GDM1 (cell line): ENCODE data around the gene UACA.
A peak's percentile ranks its signal among the peaks of the same experiment; 100 is the strongest.

Experiments
- DNase-seq: peaks from one replicate; lab custom pipeline; 2025; lab: John Stamatoyannopoulos, UW

Gene UACA

DNA sequence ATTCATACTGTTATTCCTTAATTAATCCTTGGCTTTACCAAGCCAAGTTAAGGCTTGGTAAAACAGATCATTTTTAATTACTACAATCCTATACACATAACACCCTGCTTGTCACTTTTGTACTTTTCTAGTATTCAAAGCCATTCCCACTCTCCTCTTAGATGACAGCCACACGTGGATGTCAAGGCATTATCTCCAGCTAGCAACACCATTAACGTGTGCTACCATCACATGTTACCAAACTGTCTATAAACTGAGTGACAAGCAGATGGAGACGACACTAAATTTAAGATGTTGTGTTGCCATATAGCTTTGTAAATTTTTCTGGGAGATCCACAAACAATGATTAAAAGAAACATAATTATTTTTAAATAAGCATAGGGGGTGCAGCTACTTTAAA, 103.7 kb downstream of the UACA start:
- DNase-seq: no peak

- no peak for DNase-seq
Measured at GRCh38 chr15:70658641-70659040, 104.7 kb downstream of the UACA start.

DNA sequence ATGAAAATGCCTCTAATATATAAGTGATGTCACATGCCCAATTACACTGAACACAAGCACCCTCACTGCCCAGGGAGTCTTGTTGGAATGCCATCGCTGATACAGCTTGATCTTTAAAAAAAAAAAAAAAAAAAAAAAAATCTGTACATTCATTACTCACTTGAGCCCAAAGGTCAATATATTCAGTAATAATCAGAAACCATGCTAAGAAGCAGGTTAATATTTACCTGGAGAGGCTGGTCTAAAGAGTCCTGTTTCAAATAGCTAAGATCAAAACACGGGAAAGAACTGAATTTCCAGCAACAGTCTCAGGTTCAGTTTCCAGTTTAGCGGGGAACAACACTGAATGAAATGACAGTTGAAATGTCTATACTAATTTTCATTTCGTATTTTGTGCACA, 109.9 kb downstream of the UACA start:
- DNase-seq: no peak

DNA sequence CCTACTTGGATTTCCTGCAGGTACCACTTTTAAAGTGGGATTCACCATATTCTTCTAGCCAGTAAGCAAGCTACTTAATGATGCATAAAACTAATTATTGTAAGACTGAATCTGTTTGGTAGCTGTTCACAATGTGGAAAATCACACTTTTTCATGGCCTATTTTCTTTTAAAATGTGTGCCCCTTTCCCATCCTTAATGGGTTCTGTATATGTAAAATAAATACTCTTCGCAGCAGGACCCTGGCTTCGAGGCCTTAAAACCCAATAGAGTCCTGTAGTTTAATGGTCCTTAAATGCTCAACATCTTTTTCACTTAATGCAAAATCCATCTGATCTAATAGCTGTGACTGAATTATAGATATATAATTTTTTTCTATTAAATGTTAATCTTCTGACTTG, 111.0 kb downstream of the UACA start:
- DNase-seq: no peak

DNA sequence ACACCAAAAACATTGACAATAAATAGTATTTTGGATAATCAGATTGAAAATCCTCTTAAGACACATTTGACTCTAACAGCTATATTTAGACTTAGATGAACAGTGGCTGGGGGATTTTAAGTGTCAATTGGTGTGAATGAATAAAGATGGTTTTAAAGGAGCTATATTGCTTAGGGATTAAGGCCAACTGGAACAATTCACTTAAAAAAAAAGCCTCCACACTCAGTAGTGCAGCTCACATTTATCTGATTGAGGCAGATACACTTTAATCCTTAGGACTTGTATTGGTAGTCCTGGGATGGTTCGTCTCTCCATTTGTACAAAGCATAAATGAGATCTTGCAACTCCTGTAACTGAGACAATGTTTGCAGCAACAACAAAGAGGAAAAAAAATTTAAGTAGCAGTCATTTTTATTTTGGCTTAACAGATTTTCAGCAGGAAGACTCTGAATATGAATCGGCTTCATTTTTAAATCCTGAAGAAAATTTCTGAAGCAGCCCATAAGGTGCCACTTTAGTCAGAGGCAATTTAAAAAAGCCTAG, 112.0 kb downstream of the UACA start:
- no peak for DNase-seq

DNA sequence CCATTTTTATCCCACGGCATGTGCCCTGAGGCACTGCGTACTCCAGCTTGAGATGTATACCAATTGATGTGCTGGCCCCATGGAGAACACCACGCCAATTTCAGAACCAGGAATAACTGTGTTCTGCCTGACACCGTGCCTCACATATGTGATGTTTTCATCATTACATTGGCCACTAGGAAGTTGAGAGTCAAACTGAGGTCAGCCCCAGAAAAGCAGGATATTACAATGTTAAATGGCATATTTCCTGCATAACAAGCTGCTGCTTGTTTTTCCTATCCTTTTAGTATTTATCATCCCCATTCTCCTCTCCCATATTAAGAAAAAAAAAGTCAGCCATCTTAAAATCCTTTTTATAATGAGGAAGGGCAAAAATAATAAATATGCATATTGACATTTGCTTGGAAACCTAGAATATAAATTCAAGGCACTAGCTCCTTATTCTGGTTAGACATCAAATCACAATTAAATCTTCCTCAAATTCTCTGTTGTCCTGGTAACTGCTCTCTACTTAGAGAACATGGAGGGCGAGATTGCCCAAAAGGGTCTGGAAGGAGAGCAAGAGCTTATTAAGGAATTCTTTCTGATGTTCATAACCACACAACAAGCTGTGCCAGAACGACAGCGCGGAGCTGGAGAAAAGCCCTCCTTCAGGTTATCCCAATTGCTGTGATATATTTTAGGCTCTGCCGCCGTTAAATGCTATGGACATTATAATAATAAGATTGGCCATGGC, 112.6 kb downstream of the UACA start:
- DNase-seq: no peak

DNA sequence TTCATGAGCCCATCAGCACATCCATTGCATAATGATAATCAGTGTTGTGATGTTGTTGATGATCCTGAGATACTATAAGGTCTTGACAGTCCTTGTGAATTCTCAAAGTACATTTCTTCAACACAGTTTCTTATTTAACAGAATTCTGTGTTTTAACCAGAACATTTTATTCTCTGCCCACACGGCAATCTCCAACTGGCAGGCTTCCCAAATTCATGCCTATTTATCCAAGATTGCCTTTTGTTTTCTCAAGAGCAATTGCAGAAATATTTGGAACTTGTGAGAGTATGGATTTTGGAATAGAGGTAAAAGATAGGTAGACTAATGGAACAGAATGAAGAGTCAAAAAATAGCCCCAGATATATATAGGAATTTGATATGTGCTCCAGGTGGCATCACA, 116.0 kb downstream of the UACA start:
- no peak for DNase-seq

DNA sequence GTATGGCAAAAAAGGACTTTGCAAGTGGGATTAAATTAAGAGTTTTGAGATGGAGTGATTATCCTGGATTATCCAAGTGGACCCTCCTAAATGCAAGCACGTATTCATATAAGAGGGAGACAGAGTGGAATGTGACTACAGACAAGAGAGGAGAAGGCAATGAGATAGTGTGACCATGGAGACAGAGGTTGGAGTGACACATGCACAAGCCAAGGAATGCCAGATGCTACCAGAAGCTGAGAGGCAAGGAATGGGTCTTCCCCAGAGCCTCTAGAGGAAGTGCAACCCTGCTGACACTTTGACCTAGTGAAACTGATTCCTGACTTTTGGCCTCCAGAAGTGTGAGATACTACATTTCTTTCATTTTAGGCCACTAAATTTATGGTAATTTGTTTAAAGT, 117.2 kb downstream of the UACA start:
- no peak for DNase-seq

DNA sequence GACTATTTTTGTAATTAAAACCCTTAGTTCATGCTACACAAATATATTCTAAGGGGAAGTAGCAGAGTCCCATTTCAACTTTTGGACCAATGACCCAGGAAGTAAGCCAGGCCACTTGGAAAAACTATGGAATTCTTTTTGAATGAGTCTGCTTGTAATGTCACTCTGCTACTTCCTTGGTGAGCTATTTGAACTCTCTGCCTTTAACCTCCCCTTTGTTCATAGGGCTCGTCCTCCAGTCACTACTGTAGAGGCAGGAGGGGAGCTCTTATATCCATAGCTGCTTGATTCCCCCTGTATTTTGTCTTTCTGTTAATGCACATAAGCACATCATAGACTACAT, 119.6 kb downstream of the UACA start:
- DNase-seq: no peak

DNA sequence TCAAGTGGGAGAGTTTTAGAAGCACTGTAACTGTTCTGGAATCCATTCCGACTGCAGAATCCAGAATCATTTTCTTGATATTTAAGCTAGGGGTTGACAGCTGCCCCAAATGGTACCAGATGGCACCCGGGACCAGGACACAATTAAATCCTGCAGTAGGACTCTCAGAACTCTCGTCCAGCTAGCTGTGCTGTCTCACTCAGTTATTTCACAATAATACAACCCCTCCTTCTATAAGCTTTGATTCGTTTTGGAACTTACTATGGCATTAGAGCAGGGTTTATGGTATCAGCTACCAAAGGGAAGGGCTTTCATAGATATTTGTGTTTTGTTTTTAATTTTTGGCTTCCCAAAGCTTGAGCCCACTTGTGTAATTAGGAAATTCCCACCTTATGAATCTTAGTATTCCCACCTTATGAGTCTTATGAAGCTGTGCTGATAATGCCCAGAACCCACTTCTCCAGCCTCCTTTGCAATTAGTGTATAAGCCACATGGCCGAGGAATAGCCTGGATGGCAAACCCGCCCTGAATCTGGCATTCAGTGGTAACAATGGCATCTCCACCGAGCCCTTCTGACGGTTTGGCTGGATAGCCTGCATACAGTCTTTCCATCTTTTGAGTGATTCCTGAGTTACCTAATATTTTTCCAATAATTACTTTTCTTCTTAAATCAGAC, 120.1 kb downstream of the UACA start:
- no peak for DNase-seq

DNA sequence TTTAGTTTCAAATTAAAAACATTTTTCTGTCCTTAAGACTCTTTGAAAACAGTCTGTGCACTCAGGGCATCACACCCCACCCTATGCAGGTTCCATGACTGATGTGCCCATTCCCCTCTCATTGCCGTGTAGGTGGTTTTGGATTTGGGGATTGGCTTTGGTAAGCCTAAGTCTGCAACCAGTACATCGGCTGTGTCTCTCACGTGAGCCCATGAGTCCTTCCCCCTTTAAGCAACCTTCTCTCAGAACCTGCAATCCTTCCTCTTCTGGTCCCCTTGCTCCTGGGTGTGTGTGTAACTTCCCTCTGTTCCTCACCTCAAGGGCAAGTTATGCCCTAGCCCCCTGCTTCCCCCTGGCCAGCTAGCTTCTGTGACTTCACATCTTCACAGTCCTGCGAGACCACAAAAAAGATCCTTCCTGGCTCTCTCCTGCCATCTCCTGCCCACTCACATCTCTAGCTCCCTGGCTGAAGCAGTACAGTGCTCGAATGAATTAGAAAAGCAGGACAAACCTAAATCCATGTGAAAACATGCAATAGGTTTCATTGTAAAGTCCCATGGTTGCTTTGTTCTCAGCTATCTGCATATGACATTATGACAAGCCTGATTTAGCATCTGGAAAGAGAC, 126.7 kb downstream of the UACA start:
- peak; percentile 65 for DNase-seq

DNA sequence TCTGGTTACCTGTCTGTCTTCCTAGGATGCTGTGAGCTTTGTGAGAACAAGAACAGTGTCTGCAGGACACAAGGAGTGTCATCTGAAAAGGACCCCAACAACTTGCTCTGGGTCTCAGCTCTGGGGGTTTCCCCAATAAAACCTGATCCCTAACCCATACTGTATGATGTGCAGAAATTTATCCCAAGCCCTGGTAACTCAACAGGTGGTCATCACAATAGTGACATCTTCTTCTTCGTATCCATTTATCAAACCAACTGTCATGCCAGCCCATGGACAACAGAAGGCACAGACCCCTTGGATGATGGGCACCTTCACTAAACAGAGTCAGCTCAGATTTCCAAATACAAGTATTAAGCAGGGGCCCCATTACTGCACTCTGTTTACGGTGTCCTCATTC, 127.5 kb downstream of the UACA start:
- no peak for DNase-seq

- DNase-seq: no peak
Measured at GRCh38 chr15:70633991-70634390, 129.4 kb downstream of the UACA start.

- DNase-seq: no peak
Measured at GRCh38 chr15:70633103-70633831, 130.1 kb downstream of the UACA start.

- DNase-seq: peak; percentile 5
Measured at GRCh38 chr15:70632491-70633102, 130.8 kb downstream of the UACA start.

DNA sequence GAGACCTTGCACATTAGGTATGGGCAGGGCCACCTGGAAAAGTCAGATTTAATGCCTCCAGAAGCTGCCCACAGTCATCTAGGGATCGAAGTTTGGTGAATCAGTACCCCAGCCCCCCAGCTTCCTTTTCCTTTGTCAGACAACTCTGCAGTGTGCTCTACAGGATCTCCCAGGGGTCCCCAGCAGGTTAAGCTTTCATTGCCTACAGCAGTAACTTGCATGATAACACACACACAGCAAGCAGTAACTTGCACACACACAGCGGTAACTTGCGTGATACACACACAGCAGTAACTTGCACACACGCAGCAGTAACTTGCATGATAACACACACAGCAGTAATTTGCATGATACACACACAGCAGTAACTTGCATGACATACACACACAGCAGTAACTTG, 131.3 kb downstream of the UACA start:
- no peak for DNase-seq

GRCh38 chr15:70629735-70630273, 133.6 kb downstream of the UACA start:
- DNase-seq: no peak

DNA sequence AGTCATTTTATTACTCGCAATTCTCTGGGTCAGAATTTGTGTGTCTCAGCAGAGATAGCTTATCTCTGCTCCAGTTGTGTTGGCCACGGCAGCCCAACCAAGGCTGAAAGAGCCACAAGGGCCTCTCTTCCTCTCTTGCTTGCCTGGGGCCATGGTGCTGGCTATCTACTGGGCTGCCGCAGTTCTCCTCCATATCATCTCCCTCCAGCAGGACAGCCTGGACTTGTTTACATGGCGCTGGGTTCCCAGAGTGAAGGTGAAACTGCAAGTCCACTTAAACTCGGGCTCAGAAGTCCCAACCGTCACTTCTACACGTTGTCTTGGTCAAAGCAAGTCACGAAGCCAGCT, 134.8 kb downstream of the UACA start:
- DNase-seq: no peak

GRCh38 chr15:70627734-70628548, 135.4 kb downstream of the UACA start:
- DNase-seq: peak; percentile 35

- no peak for DNase-seq
Measured at GRCh38 chr15:70627322-70627721, 136.0 kb downstream of the UACA start.

DNA sequence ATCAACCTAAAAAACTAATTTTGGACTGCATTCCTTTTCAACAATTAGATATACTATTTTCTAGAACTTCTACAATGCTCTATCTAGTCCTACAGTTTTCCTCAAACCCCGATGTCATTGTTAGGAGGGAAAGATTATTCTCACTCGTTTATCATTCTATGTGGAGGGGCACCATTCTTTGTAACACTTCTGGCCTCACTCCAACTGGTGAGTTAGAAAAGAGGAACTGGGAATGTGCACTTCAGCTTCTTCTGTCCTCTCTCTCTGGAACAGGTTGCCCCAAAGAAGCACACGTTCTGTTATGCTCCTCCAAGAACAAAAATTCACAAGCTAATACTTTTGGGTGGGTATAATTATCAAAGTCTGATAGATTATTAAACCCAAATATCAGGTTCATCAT, 137.9 kb downstream of the UACA start:
- DNase-seq: peak; percentile 30
